Measurements from ENCODE around the gene NUDT3. TPM values are rescaled to one million over a fixed set of nuclear protein-coding genes. Genes with fewer than 3 reads are reported as not detected.
A peak's percentile ranks its signal among the peaks of the same experiment; 100 is the strongest.

NUDT3 gene
- total RNA-seq, 2 donors from 2014 or later, result 11.1 to 13.7 TPM

- Mint-ChIP-seq H3K9me3 (no peaks in the 10 kb centered on the region), H3K27ac (peak overlapping the region; percentile 16), H3K4me1 (ENCODE audit: low read depth) (peaks cover 44% of the 10 kb centered on the region), H3K4me3 (no peak overlapping the region), H3K36me3 (ENCODE audit: insufficient read depth in 2 of 2) (peaks cover 0 to 1% of the 10 kb centered on the region in 2 donors), H3K27me3 (ENCODE audit: low read depth) (no peaks in the 10 kb centered on the region)
- ATAC-seq (replicated peaks in 1 of 2) (no peak), DNase-seq (no peak)
These were observed 159.6 kb downstream of the NUDT3 start for GRCh38 chr6:34232901-34233300.

GRCh38 chr6:34231566-34232336 lies 160.7 kb downstream of the NUDT3 start:
- no peak for DNase-seq
- peaks cover 56% of the 10 kb centered on the region for H3K4me1 Mint-ChIP-seq (ENCODE audit: low read depth)
- H3K36me3 Mint-ChIP-seq (ENCODE audit: insufficient read depth in 2 of 2), result no peaks in the 10 kb centered on the region
- H3K9me3 Mint-ChIP-seq, result no peaks in the 10 kb centered on the region
- no peak for ATAC-seq (replicated peaks in 1 of 2)
- no peak overlapping the region for H3K27ac Mint-ChIP-seq
- no peaks in the 10 kb centered on the region for H3K27me3 Mint-ChIP-seq (ENCODE audit: low read depth)
- H3K4me3 Mint-ChIP-seq, result no peak overlapping the region

GRCh38 chr6:34230653-34231371 lies 161.7 kb downstream of the NUDT3 start:
- H3K27me3 Mint-ChIP-seq (ENCODE audit: low read depth), result no peaks in the 10 kb centered on the region
- DNase-seq (no peak), ATAC-seq (replicated peaks in 1 of 2) (no peak)
- H3K27ac Mint-ChIP-seq, result no peak overlapping the region
- no peaks in the 10 kb centered on the region for H3K9me3 Mint-ChIP-seq
- H3K4me1 Mint-ChIP-seq (ENCODE audit: low read depth), result peaks cover 57% of the 10 kb centered on the region
- no peaks in the 10 kb centered on the region for H3K36me3 Mint-ChIP-seq (ENCODE audit: insufficient read depth in 2 of 2)
- no peak overlapping the region for H3K4me3 Mint-ChIP-seq

- Mint-ChIP-seq H3K27ac (no peak overlapping the region), H3K4me1 (ENCODE audit: low read depth) (peaks cover 59% of the 10 kb centered on the region), H3K4me3 (no peak overlapping the region), H3K9me3 (no peaks in the 10 kb centered on the region), H3K36me3 (ENCODE audit: insufficient read depth in 2 of 2) (no peaks in the 10 kb centered on the region), H3K27me3 (ENCODE audit: low read depth) (no peaks in the 10 kb centered on the region)
- DNase-seq, result no peak
- no peak for ATAC-seq (replicated peaks in 1 of 2)
These were observed 162.6 kb downstream of the NUDT3 start for GRCh38 chr6:34229877-34230276.

Other genes with a start within 250 kb of the NUDT3 start
- under 1 TPM in 1 of 2 donors, not detected in 1; 0.07 TPM for gene GRM4, start 246.6 kb downstream of the NUDT3 start, total RNA-seq
- gene HMGA1, start 155.8 kb downstream of the NUDT3 start, total RNA-seq, result 100 to 1,000 TPM; 454 to 573 TPM
- 10 to 100 TPM; 22.8 to 26.7 TPM for gene SMIM29, start 143.7 kb downstream of the NUDT3 start, total RNA-seq
- 1,000 to 10,000 TPM; 2,209 to 2,226 TPM for gene RPS10, start 33.4 kb upstream of the NUDT3 start, total RNA-seq
- under 1 TPM in 1 of 2 donors, not detected in 1; 0.29 TPM for gene PACSIN1, start 73.4 kb upstream of the NUDT3 start, total RNA-seq
- gene SPDEF, start 163.7 kb upstream of the NUDT3 start, total RNA-seq, result under 1 TPM; 0.16 to 0.34 TPM

Data from activated T-cell treated with anti-CD3 and anti-CD28 coated beads, Interleukin-2, amount 50 U/mL, for 72 hours (primary cell).